DMS53 treated with DMSO at 0.1 percent for 48 hours (cell line): ENCODE results near the gene C5.

ENCODE experiments used
- DNase-seq: peaks from one replicate; lab custom pipeline; 2025; ENCODE audit not compliant: unreplicated experiment; lab: John Stamatoyannopoulos, UW

The C5 gene

DNA sequence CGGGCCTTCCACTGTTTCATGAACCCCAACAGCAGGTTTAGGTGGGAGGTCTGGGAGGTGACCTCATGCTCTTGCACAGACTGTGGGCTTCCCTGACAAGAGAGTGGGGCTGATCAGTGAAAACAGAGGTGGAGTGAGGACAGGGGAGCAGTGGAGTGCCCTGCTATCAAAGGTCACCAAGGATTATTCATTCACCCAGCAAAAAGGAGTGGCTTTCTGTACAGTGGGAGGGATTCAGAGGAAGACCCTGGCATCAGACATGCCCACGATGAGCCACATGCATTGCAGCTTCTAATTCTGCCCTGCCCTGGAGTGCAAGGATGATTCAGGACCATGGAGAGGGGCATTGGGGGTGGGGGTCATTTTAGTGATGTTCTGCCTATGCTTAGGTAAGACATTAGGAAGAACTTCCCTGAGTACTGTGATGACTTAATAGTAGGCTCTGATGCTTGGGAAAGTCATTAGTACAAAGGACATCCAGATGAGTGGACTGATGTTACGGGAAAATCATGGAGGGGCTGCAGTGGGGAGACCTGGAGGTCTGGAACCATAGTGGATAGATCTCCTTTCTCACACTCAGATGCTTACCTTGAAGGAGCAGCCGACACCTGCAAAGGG, 136.3 kb downstream of the C5 start:
- no peak for DNase-seq

DNA sequence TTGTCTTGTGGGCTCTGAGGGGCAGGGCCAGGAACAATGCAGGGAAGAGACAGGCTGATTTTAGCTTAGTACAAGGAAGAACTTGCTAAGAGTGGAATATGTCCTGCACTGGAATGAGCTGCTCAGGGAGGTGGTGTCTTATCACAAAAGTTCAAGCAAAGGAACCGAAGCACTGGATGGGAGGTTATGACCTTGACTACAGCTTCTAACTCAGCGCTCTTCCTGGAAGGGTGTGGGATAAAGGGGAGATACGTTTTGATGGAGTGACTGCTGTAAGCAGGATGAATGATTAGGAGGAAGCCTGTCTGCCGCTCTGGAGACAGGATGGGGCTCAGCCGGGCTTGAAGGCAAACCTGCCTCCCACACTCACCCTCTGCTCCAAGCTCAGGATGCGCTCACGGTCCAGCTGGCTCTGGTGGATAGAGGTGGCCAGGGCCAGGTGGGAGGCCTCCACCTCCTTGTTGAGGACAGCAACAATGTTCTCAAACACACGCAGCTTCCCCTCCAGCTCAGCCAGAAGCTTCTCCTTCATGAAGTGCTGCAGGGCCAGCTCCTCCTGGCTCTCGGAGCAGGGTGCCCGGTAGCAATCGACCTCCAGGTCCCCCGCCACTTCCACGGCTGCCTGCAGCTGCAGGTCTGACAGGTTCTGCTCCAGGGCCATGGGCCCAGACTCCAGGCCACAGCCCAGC, 137.0 kb downstream of the C5 start:
- no peak for DNase-seq

DNA sequence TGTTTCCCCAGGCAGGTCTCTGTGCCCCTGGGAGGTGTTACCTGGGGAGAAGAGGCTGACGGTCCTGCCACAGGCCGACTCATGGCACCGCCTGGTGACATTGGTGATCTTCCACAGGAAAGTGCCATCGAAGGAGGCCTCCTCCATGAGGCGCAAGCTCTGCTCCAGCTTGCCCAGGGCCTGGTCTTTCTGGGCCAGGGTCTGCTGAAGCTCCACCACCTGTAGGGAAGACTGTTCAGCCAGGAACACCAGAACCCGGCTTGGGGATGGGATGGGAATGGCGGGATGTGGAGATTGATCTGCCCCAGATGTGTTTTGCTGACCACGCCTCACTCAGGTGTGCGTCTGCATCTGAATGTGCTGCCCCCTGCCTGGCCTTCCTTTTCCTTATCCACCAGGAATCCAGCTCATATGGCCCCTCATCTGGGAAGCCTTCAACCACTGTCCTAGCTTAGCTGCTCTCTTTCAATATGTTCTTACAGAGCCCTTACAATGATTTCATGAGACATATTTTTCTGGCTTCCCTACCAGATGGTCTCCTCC, 138.7 kb downstream of the C5 start:
- no peak for DNase-seq

DNA sequence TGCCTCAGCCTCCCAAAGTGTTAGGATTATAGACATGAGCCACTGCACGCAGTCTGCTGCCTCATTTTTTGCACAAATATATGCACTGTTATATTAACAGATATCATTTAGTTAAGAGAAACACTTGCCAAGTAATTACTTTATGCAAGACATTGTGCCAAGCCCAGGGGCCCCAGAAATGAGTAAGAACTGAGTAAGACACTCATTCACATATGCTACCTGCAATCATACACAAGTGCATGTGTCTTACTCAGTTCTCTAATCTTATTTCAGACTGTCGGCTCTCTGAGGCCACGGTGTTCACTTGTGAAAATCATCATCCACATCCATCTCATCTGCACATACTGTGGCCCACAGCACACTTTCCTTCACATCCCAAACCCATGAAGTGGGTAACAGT, 139.4 kb downstream of the C5 start:
- DNase-seq = no peak

DNA sequence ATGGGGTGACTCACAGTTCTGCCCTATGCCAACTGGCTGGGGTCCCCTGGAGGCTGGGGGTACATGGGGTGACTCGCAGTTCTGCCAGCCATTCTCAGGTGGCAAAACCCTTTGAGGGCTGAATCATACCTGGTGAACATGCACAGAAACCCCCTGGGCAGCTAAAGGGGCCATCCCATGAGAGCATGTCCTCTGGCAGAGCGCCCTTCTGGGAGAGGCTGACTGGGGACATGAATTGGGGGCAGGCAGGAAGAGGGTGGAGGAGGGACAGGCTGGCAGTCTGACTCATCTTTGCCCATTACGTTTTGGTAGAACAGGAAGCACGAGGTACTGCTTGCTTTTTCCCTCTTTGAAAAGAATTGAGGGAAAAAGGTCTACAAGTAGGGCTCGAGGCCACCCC, 140.2 kb downstream of the C5 start:
- DNase-seq = no peak

DNA sequence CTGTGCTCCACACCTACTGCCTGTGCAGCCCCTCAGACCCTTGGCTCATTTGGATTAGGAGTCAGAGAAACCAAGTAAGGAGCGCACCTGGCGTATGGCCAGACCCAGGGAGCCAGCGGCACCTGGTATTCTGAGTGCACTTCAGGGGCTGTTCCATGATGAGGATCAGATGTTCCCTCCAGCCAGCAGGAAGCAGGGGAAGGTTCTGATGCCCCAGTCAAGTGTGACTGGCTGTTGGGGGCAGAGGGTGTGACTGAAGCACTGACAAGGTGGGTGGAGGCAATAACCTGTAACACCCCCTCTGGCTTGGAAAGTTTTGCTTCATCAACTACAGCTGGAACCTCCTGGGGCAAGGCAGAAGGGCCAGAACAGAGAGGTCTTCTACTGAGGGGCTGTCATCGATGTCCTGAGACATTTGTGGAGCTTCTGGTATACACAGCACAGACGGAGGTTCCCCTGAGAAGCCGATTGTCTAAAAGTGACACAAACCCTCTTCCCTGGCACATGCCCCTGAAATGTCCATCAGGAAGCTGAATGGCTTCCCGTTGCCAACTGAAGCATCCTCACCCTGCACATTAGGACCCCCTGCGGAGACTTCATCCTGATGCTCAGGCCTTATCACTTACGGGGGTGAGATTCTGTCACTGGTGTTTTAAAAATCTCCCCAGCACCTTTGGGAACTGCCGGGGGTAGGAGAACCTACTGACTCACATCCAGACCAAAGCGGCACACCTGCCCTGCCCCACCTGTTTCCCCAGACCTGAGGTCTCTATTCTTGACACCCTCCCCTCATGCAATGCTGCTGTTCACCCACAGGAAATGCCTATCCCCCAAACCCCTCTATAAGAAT, 144.5 kb downstream of the C5 start:
- no peak for DNase-seq

DNA sequence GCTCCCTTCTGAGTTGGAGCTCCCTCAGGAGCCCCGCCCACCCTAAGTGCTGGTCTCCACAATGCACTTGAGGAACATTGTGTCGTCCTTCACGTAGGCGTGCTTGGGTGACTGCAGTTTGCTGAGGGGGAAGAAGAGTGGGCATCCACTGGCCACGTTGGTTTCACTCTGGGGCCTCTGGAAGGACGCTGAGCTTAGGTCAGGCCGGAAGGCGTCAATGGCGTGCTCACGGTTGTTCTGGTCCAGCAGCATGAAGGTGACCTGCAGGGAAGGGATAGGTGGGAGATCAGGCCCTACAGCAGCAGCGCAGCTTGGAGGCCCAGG, 145.1 kb downstream of the C5 start:
- DNase-seq = no peak

DNA sequence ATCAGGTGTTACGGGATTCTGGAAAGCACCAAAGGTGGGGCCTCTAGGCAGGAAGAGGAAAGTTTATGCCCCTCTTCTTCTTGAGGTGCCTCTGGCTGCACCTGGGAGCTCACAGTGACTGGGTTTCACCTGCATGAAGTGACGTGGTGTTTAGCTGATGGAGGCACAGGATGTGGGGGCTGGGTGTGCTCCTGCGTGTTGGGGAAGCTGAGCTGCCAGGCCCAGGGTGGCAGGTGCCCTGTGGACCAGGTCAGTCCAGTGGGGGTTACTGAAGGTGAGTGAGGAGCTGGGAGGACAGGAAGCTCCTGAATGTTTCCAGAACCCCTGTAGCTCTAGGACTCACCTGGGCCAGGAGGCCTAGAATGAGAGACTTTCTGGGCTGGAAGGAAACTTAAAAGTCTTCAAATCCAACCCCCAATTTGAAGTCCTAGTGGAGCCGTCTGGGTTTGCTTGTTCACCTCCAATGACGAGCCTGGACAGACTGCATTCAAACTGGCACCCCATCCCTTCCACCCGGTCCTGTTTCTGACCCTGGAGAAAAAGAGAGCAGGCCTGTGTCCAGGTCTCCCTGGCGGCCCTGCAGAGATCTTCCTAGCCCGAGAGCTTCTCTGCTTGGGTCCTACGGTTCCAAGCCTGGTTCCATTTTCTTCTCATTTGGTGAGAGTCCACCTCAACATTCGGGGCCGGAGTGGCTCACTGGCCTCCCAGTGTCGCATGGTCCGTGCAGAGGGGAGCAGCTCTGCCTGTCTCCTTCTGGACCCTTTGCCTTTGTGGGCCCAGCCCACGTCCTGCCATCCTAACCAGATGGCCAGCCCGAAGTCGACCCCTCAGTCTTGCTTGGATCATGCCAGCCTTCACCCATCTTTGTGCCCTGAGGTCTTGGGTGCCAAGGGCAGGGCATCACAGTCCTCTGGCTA, 145.8 kb downstream of the C5 start:
- DNase-seq = peak; percentile 29

DNA sequence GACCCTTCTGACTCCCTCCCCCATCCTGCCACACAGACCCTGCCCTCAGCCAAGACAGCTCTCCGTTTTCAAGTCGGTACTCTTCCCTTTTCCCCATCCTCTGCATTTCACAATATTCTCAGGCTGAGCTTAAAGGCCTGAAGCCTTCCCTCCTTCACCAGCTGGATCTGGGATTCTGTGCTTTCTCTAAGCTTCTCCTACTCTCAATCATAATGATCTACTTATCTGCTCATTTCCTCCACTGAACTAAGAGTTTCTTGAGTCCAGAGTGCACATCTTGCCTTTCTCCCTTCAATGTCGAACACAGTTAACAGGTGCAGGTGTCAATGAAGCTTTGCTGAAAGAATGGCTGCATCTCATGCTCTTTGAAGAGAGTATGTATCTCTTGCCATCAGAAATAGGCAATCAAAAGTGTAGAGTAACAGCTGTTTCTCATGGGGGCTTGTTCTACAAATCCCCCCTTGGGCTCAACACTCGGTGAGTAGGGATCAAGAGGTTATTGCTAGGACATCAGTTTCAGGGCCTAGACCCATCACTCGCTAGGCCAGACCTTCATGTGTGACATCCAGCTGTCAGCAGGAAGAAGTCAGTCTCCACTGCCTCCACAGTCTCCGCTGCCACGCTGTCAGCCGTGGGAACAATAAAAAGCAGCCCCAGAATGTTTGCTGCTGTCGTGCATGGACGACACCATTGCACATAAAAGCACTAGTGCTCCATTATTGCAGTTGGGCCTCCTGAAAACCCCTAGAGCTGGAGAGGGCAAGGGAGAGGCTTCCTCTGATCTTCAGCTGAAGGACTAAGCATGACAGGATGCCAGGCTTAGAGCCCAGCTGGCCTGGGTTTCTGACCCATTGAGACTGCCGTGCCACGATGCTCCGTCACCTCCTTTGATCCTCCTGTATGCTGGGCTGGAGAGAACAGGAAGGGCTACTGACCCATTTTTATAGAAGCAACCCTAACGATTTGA, 147.2 kb downstream of the C5 start:
- no peak for DNase-seq
